PC-3 (cell line): ENCODE data around the gene ROBO2.

Experiments used
- CTCF ChIP-seq: fragments of 300-600 bp; sonication (generic); conservative IDR thresholded peaks from 2 replicates; pipeline ENCODE4 v1.5.1; 2017; ENCODE audit warnings: antibody characterized with exemption, low read depth, mild to moderate bottlenecking, low read length
- EZH2 ChIP-seq: fragments of 300-600 bp; sonication (generic); IDR thresholded peaks from one replicate; pipeline ENCODE4 v1.6.1; 2017; ENCODE audit warnings: antibody characterized with exemption, mild to moderate bottlenecking, low read length; ENCODE audit not compliant: unreplicated experiment

GRCh38 chr3:77348244-77348855, 308.5 kb downstream of the ROBO2 start:
- TF ChIP-seq CTCF (peak; percentile 70), EZH2 (no peak)
